Right ventricle myocardium superior (tissue), 1 donor: ENCODE results near the gene LCE4A. TPM values are rescaled to one million over a fixed set of nuclear protein-coding genes. Genes with fewer than 3 reads are reported as not detected.

Experiments
- ATAC-seq: fragments of 200-7000 bp; cut with Tn5 transposase; one replicate; pipeline ENCODE4 v1.9.1; 2020; ENCODE audit warnings: mild to moderate bottlenecking; ENCODE audit not compliant: poor library complexity
- DNase-seq: peaks from one replicate; pipeline ENCODE4 v3.0.0-alpha.2; 2020
- intact Hi-C: fragments of 100-400 bp; cut with DNase I; formaldehyde crosslinking; loops from one replicate; pipeline ENCODE4 v1.11.2; 2022
- total RNA-seq: library from RNA; stranded (reverse); fragmentation: NEBNext Ultra II Directional; extraction: Animal tissue kit (Norgen Biotek cat#: 25700); gene quantifications from one replicate; pipeline ENCODE4 v1.2.1, GENCODE V29; 2021
- donor health status: DM: no; HTN: yes; CAD: no; lungs with severe emphysema.

LCE4A gene
- total RNA-seq, 1 donor from 2014 or later = not detected

DNA sequence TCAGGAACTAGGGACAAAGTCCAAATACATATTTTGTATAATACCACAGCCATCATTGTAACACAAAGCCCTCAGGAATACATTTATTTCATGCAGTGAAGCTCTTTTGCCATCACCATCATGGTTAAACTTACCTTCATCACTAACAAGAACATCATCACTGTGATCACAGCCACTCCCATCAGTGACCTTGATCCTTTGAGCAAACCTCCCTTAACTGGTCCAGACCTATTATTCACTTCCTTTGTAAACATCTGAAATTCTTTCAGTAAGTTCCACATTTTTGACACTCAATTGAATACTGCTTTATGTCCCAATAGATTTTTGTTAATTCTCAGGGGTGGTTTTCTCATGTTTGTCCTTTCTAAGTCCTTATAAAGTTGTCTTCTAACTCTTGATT lies 33.7 kb downstream of the LCE4A start:
- ATAC-seq (no peak), DNase-seq (no peak)
- intact Hi-C loops = no loop called here

DNA sequence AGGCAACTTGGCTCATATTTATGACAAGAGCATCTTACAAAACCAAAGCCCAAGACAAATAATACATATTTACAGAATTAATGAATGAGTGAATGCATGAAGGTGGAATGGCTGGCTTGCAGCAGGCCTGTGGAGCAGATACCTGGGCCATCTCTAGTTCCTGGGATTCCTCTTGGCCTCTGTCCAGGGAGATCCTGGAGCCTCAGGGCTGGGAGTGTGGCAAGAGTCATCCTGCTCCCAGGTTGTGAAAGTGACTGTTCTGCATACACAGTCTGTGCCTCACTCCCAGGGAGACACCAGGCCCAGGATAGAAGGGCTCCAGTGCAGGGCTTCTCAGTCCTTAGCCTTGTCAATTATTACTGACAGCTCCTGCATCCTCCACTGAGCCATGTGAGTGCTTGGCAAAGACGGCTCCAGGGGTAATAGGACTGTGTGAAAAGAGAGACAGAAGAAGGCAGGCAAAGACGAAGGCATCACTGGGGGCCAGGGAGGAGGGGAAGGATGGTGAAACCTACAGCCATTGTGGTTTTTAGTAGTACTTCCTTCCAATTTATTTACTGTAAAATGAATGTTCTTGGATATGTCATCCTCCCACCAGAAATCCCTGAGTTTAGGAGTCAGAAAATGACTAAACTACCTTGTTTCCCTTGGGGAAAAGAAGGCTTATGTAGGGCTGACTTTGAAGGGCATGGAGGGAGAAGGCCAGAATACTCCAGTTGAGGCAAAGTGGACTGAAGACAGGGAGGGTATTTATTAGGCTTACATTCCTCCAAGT lies 35.6 kb downstream of the LCE4A start:
- intact Hi-C loops = no loop called here
- DNase-seq = no peak
- no peak for ATAC-seq

DNA sequence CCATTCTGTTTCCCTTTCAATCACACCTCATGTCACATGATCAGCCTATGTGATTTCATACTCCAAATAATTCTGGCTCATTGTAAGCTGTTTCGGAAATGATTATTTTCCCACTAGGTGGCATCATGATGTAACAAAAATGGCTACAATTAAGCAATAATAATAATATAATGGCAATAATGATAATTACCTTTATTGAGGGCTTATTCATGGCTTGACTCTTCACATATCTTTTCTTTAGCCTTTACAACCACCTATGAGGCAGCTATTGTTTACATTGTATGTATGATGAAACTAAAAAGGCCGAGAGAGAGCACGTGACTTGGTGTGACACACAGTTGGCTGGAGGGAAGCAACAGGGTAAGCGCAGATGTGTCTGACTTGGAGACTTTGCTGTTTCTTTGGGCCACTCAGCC lies 37.3 kb downstream of the LCE4A start:
- no peak for DNase-seq
- intact Hi-C loops = no loop called here
- no peak for ATAC-seq

DNA sequence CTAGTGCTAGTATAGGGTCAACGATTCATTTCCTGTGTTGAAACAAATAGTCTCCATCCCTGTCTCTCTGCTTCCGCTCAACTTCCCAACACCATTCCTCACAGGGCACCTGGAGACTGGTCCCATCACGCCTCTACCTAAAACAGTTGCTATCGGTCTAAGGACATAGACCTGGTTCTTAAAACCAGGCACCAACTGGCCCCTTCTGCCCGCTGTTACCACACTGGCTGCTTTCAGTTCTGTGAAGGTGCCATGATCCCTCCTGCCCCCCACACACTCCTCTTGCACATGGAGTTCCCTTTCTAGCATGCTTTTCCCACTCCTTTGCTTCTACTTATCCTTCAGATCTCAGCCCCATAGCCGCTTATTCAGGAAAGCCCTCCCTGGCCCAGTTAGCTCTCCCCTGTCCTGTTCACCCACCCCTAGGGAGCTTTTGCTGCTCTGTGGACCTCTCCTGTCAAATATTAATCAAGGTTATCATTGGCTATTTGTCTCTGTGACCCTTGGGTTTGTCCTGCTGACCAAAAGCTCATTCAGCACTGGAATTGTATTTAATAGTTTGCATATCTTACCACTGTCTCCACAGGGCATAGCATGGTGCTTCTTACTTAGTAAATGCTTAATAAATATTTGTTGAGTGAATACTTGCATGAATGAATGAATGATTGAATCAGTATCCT lies 37.9 kb downstream of the LCE4A start:
- no peak for ATAC-seq
- intact Hi-C loops = no loop called here
- no peak for DNase-seq

DNA sequence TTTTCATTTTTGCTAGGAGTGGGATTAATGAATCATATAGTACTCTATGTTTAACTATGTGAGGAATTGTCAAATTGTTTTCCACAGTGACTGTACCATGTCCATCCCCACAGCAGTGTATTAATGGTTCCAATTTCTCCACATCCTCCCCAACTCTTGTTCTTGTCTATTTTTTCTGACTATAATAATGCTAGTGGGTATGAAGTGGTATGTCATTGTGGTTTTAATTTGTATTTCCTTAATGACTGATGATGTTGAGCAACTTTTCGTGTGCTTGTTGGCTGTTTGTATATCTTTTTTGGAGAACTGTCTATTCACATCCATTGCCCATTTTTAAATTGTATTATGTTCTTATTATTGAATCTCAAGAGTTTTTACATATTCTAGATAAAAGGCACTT lies 39.9 kb downstream of the LCE4A start:
- ATAC-seq (no peak), DNase-seq (no peak)
- intact Hi-C loops = no loop called here

DNA sequence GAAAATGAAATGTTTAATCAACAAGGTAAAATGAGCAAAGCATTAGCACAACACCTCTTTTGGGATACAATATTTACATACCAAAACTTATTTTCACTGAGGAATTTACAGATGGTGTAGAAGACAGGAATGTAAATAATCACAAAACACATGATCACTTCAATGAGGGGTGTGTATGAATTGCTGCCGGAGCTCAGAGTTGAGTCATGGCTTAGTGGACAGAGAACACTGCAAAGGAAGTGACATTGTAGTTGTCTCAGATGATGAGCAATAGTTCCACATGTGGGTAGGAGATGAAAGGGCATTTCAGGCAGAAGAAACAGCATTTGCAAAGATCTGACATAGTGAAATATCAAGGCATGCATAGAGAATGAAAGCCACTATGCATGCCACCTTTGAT lies 44.3 kb downstream of the LCE4A start:
- intact Hi-C loops = no loop called here
- no peak for ATAC-seq
- no peak for DNase-seq

DNA sequence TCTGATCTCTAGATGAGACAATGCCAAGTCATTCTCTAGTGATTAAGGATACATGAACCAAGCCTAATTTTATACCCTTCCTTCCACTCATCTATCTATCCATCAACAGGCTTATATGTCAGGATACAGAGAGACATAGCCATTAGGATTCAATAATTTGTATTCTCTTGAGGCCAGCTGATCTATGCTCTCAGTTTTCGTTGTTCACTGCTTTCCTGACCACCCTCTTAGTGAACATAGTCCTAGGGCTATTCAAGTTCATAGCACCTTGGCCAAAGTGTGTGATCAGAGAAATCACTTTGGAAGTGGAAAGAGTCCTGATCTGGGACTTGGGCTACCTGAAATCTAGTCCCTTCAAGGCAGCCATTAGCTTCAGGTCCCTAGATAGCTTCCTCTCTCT lies 45.6 kb downstream of the LCE4A start:
- intact Hi-C loops = no loop called here
- ATAC-seq (no peak), DNase-seq (no peak)

DNA sequence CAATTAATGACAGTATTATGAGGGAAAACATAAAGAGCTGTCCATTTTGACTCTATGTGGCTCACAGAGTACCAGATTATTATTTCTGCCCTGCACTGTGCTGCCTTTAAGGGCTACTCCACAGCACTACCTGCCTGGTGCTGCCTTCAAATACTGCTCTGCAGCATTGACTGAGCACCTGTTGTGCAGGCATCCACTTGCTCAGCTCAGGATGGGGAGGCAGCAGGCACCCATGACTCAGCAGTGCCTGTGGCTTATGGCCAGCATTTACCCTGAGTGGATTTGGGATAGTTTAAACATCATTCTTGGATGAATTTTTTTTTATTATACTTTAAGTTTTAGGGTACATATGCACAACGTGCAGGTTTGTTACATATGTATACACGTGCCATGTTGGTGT lies 48.9 kb downstream of the LCE4A start:
- no peak for ATAC-seq
- no peak for DNase-seq
- intact Hi-C loops = no loop called here

DNA sequence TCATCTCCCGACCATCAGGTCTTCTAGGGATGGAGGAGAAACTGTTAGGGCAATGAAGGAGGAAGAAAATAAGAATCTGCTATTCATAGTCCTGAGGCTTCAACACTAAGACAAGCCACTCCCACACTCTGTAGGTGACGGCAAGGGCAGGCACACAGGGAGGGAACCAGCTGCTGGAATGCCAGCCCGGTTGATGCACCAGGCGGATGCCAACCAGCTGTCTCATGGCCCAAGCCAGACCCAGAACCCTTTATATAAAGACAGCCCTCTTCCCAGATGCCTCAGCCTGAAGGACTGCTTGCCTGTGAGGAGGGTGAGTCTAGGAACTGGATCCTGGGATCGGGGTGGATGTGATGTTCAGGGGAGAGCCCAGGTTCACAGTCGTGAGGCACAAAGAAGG lies 49.8 kb downstream of the LCE4A start, which contains the start of gene KPRP:
Gene KPRP (plus strand): TSS at position 279 of the 400 bp plus-strand sequence. CDS start 1,564 bp downstream, outside the sequence.
- DNase-seq (no peak), ATAC-seq (no peak)
- intact Hi-C loops = no loop called here

DNA sequence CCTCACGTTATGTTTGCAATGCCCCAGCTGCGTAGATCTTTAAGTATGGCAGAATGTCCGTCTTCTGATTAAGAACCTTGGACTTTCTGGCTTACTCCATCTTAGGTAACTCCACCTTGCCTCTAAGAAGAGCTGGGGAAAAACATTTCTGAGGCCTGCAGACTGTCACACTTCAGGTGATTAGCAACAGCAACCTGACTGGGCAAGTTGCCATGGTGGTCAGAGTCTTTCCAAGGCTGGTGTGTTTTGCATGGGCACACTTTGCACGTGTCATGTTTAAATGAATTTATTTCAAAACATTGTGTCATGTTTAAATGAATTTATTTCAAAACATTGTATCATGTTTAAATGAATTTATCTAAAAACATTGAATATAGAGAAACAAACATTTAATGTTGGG lies 50.7 kb downstream of the LCE4A start:
- intact Hi-C loops = no loop called here
- DNase-seq (no peak), ATAC-seq (no peak)

Other genes with a start within 250 kb of the LCE4A start
- not detected for gene LCE5A, start 197.4 kb upstream of the LCE4A start, total RNA-seq
- not detected for gene CRCT1, start 193.7 kb upstream of the LCE4A start, total RNA-seq
- not detected for gene LCE3E, start 141.4 kb upstream of the LCE4A start, total RNA-seq
- not detected for gene LCE3D, start 127.6 kb upstream of the LCE4A start, total RNA-seq
- gene LCE3C, start 107.9 kb upstream of the LCE4A start, total RNA-seq = not detected
- not detected for gene LCE3B, start 94.3 kb upstream of the LCE4A start, total RNA-seq
- gene LCE3A, start 85.1 kb upstream of the LCE4A start, total RNA-seq = not detected
- not detected for gene LCE2D, start 44.8 kb upstream of the LCE4A start, total RNA-seq
- not detected for gene LCE2C, start 32.9 kb upstream of the LCE4A start, total RNA-seq
- gene LCE2B, start 22.0 kb upstream of the LCE4A start, total RNA-seq = not detected
- gene LCE2A, start 9.8 kb upstream of the LCE4A start, total RNA-seq = not detected
- not detected for gene KPRP, start 49.9 kb downstream of the LCE4A start, total RNA-seq
- not detected for gene LCE1F, start 67.0 kb downstream of the LCE4A start, total RNA-seq
- not detected for gene LCE1E, start 78.1 kb downstream of the LCE4A start, total RNA-seq
- gene LCE1D, start 88.6 kb downstream of the LCE4A start, total RNA-seq = not detected
- gene LCE1C, start 98.5 kb downstream of the LCE4A start, total RNA-seq = not detected
- not detected for gene LCE1B, start 103.8 kb downstream of the LCE4A start, total RNA-seq
- not detected for gene LCE1A, start 119.3 kb downstream of the LCE4A start, total RNA-seq
- not detected for gene LCE6A, start 134.7 kb downstream of the LCE4A start, total RNA-seq
- gene LCE7A, start 151.8 kb downstream of the LCE4A start, total RNA-seq = not detected
- gene SMCP, start 170.2 kb downstream of the LCE4A start, total RNA-seq = not detected
- gene IVL, start 200.4 kb downstream of the LCE4A start, total RNA-seq = not detected
- gene SPRR5, start 239.0 kb downstream of the LCE4A start, total RNA-seq = not detected